GM12874 (cell line): ENCODE data around the gene SYCP3.

Source experiments
- TF ChIP-seq, protein P1 (sequence below): IDR thresholded peaks from 2 replicates; pipeline ENCODE4 v1.5.1; 2011; ENCODE audit warnings: low read depth, mild to moderate bottlenecking, control low read depth, low read length, moderate library complexity; ENCODE audit not compliant: insufficient read depth

Gene SYCP3

GRCh38 chr12:101738920-101739665, at the start of gene SYCP3:
TSS of gene SYCP3 (minus strand) at chr12:101739462. CDS start at chr12:101737935, 1,527 bp downstream.
- TF ChIP-seq, protein P1, sequence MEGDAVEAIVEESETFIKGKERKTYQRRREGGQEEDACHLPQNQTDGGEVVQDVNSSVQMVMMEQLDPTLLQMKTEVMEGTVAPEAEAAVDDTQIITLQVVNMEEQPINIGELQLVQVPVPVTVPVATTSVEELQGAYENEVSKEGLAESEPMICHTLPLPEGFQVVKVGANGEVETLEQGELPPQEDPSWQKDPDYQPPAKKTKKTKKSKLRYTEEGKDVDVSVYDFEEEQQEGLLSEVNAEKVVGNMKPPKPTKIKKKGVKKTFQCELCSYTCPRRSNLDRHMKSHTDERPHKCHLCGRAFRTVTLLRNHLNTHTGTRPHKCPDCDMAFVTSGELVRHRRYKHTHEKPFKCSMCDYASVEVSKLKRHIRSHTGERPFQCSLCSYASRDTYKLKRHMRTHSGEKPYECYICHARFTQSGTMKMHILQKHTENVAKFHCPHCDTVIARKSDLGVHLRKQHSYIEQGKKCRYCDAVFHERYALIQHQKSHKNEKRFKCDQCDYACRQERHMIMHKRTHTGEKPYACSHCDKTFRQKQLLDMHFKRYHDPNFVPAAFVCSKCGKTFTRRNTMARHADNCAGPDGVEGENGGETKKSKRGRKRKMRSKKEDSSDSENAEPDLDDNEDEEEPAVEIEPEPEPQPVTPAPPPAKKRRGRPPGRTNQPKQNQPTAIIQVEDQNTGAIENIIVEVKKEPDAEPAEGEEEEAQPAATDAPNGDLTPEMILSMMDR = no peak

DNA sequence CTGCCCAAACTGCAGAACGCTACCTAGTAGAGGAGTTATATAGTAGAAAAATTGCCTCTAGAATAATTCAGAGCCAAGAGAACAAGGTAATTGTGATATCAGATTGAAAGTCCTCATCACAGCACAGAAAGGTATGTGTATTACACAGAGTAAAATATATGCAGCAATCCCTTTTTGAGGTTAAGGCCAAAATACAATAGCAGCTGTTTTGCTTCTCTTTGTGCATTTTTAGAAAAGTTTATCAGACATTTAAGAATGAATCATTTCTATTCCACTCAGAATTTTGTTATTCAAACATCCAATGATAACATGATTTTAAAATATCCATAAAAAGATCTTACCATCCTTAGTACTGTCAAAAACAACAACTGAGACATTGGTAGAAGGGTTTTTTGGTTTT, 46.4 kb upstream of the SYCP3 start:
- TF ChIP-seq, protein P1 = no peak

DNA sequence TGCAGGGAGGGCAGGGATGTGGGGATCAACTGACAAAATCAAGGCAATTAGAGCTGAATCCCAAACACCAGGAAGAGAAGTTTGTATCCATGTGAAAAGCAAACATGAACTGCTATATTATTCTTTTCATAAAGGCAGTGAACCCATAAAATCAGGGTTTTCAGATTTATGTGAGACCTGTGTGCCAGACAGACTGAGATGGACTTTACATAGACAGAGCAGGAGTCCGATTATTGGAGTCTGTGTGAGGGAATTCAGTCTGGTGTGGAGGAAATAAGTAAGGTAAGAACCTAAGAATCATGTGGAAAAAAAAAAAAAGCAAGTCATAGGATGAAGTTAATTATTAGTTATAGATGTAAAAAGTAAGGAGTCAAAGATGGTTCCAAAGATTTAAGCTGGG, 45.1 kb upstream of the SYCP3 start:
- TF ChIP-seq, protein P1 = no peak

DNA sequence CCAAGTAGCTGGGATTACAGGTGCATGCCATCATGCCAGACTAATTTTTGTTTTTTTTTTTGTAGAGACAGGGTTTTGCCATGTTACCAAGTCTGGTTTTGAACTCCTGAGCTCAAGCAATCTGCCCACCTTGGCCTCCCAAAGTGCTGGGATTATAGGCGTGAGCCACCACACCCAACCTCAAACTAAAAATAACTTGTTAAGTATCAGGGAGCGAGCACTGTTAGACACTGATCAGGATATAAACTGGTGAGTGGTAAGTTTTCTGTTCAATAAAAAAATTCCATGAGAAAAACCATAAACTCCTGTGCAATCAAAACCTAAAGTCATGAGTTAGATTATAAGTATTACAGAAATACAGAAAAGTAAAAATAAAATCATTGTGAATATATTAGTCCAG, 44.6 kb upstream of the SYCP3 start:
- TF ChIP-seq, protein P1 = no peak

GRCh38 chr12:101783150-101783549, 43.9 kb upstream of the SYCP3 start:
- TF ChIP-seq, protein P1 = no peak

- TF ChIP-seq, protein P1 = no peak
Measured at GRCh38 chr12:101782273-101782731, 43.0 kb upstream of the SYCP3 start.

- TF ChIP-seq, protein P1 = no peak
Measured at GRCh38 chr12:101781834-101782233, 42.6 kb upstream of the SYCP3 start.
